GM12891 (cell line): Measurements from ENCODE around the gene GNA14.

ENCODE experiments used
- POLR2AphosphoS5 ChIP-seq: IDR thresholded peaks from 2 replicates; pipeline ENCODE4 v1.6.1; 2011; ENCODE audit warnings: low read depth, low read length, control low read depth
- SPI1 ChIP-seq: IDR thresholded peaks from 2 replicates; pipeline ENCODE4 v1.6.1; 2011; ENCODE audit warnings: low read depth, low read length, control low read depth
- TAF1 ChIP-seq: IDR thresholded peaks from 2 replicates; pipeline ENCODE4 v1.6.1; 2011; ENCODE audit warnings: low read depth, low read length, control low read depth

- TF ChIP-seq TAF1 (no peak), POLR2AphosphoS5 (no peak), SPI1 (no peak)
Observed at GRCh38 chr9:77384406-77384805, 263.7 kb downstream of the GNA14 start.
